GM18505 (cell line): Measurements from ENCODE around the gene IGBP1.
"Not testable (repeated sequence)": the region's sequence is repeated elsewhere in the genome, so short reads cannot be mapped to it uniquely, and the experiment has no call there.

Experiments
- ATAC-seq: cut with Tn5 transposase; IDR thresholded peaks from one replicate; pipeline ENCODE4 v1.9.1; 2021; ENCODE audit not compliant: unreplicated experiment
- POLR2A ChIP-seq: IDR thresholded peaks from 4 replicates; pipeline ENCODE4 v1.6.1; 2011; ENCODE audit warnings: borderline replicate concordance; ENCODE audit not compliant: insufficient read depth, insufficient read length; ENCODE audit errors: extremely low read depth

IGBP1 gene

GRCh38 chrX:70133303-70134115, at the start of gene IGBP1:
Gene IGBP1 (plus strand): TSS chrX:70133447. CDS start chrX:70133948, 501 bp downstream.
- peak; percentile 67 for TF ChIP-seq POLR2A
- peak; percentile 83 for ATAC-seq

DNA sequence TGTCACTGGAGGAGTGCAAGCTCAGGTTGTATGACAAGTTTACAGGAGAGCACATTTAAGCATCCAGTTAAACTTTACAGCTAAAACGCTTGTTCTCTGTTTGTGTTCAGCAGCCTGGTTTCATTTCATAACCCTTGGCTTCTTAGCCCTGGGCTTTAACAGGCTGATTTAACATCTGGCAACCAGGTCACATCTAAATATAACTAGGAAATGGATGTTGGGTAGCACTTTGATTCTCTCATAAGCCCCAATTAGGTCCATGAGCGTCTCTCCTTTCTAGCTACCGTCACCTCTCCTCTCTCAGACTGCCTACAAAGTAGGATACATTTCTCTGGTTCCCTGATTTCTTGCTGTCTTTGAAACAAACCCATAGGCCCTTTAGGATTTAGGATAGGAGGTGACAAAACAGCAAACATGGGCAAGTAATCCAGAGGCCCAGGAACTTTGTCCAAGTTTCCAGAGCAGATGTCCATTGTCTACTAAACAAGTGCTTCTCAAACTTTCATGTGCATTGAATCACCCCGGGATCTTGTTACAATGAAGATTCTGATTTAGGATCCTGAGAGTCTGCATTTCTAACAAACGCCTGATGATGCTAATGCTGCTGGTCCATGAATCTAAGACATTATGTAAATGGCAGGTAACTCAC, 48.5 kb upstream of the IGBP1 start:
- ATAC-seq = no peak
- no peak for TF ChIP-seq POLR2A

- ATAC-seq = no peak
- TF ChIP-seq POLR2A = no peak
These were observed 45.2 kb upstream of the IGBP1 start for GRCh38 chrX:70087857-70088630.

DNA sequence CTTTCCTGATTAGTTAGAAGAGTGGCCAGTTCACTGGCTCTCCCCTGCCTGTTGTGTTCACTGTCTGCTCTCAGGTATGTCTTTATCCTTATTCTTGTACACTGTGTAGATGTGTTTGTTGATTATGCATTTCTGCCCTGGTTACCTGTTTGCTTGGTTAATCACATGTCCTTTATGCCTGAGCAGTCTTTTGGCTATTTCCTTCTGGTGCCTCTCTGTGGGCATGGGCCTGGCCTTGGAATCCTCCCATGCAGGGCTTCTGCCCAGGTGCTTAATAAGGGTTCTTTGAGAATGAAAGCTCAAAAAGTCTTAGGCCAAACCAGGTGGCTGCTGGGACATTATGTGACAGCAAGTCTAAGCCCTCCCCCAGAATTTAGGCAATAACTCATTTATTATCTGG, 44.5 kb upstream of the IGBP1 start:
- no peak for TF ChIP-seq POLR2A
- no peak for ATAC-seq

- no peak for ATAC-seq
- no peak for TF ChIP-seq POLR2A
These were observed 43.5 kb upstream of the IGBP1 start for GRCh38 chrX:70089604-70090297.

DNA sequence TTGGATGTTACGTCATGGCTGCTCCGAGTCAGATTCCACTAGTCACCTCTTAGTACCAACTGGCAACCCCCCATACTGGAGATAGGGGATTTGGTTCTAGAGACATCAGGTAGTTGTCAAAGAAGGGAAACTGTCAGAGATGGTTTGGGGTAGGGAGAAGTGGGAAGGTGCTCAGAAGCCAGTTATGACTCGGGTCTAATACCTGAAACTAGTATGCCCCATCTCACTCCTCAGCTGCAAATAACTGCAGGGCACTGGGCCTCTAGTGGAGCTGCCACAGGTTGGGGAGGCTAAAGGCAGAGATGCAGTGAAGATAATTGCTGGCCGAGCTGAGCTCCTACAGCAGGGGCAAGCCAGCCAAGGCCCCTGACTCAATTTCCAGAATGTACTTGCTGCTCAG, 41.0 kb upstream of the IGBP1 start:
- ATAC-seq = no peak
- TF ChIP-seq POLR2A = no peak

GRCh38 chrX:70096052-70096451, 37.2 kb upstream of the IGBP1 start:
- ATAC-seq = no peak

DNA sequence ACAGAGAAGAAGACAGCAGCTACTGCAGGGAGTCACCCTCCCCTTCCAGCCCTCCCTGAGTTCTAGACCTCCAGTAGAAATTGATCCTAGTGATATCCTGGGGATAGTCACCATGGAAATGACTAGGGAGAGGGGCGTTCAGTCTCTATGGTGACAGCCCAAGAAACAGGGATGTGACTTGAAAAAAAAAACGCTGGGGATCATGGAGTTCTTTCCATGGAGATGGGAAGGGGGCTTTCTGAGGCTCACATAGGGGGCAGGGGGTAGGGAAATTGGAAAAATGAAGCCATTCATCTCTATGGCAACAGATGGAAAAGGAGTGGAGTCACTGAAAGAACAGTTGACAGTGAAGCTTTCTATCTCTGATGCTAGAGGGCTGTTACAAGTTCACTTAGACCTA, 28.0 kb upstream of the IGBP1 start:
- ATAC-seq = no peak
- TF ChIP-seq POLR2A = no peak

More at GRCh38 chrX:70096052-70096451, 37.2 kb upstream of the IGBP1 start:
- no peak for TF ChIP-seq POLR2A

DNA sequence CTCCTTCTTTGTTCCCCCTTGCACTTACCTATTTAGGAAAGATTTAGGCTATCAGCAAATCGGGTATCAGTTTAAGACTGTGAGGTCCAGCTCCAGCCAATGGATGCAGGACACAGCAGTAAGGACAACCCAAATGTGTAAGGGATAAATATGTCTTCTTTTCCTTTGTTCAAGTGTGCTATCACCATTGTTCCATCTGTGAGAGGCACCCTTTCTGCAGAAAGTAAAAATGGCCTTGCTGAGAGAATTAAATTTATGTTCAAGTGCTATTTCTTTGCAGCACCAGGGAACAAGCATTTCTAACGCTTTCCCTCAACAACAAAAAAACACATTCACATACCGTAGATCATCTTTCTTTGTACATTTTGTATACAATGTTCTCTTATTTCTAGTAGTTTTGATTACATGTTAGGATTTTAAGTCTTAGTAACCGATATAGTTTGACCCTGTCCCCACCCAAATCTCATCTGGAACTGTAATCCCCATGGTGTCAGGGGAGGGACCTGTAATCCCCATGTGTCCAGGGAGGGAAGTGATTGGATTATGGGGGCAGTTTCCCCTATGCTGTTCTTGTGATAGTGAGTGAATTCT, 21.7 kb upstream of the IGBP1 start:
- not testable (repeated sequence) for ATAC-seq

- TF ChIP-seq POLR2A = no peak
These were observed 15.5 kb upstream of the IGBP1 start for GRCh38 chrX:70117738-70118137.

GRCh38 chrX:70123014-70123413, 10.2 kb upstream of the IGBP1 start:
- not testable (repeated sequence) for ATAC-seq

More at GRCh38 chrX:70117738-70118137, 15.5 kb upstream of the IGBP1 start:
- no peak for ATAC-seq

GRCh38 chrX:70124678-70125077, 8.6 kb upstream of the IGBP1 start:
- no peak for TF ChIP-seq POLR2A

GRCh38 chrX:70128071-70128470, 5.2 kb upstream of the IGBP1 start:
- no peak for TF ChIP-seq POLR2A

More at GRCh38 chrX:70124678-70125077, 8.6 kb upstream of the IGBP1 start:
- ATAC-seq = no peak

More at GRCh38 chrX:70128071-70128470, 5.2 kb upstream of the IGBP1 start:
- ATAC-seq = no peak
